ENCODE data around the gene MYADM. TPM values are rescaled to one million over a fixed set of nuclear protein-coding genes. Genes with fewer than 3 reads are reported as not detected.

Gene MYADM
- total and polyA plus RNA-seq, 3 experiments from 2014 or later: 44.2 to 77.8 (median 47.8) TPM

- peak overlapping the region in 7 of 8 donors; percentile 57 to 98 (median 83) for H3K27ac Mint-ChIP-seq
- no peak overlapping the region for H3K27ac ChIP-seq (ENCODE audit: low read depth, low read length)
- no peak overlapping the region for H3K4me3 ChIP-seq (ENCODE audit: low read length)
Measured at GRCh38 chr19:53875602-53876325, 8.1 kb downstream of the MYADM start.

GRCh38 chr19:53876651-53877224 lies 9.1 kb downstream of the MYADM start:
- peaks cover 0 to 4% (median 0%) of the 10 kb centered on the region in 5 donors for H3K9me3 Mint-ChIP-seq
- ChIA-PET POLR2A (interaction anchor here (0.6 to 2.3 kb wide), 4 partner anchors 10 to 602 kb away, joined by 3 to 13 read pairs (median 4); partner anchors contain the start of gene MYADM), CTCF (interaction anchor here (1.5 to 1.8 kb wide), 3 partner anchors 9 to 23 kb away, joined by 5 to 6 read pairs (median 5); partner anchors contain the start of gene MYADM)
- Histone ChIP-seq H3K4me1 (ENCODE audit: insufficient read depth, low read length) (peaks cover 75% of the 10 kb centered on the region), H3K9me3 (ENCODE audit: low read length) (no peaks in the 10 kb centered on the region), H3K36me3 (ENCODE audit: insufficient read depth, low read length) (peaks cover 12% of the 10 kb centered on the region), H3K27ac (ENCODE audit: low read depth, low read length) (no peak overlapping the region), H3K4me3 (ENCODE audit: low read length) (peak overlapping the region; percentile 1), H3K27me3 (ENCODE audit: insufficient read depth, low read length, poor library complexity, severe bottlenecking) (peaks cover 27% of the 10 kb centered on the region)
- peak overlapping the region in 7 of 8 donors; percentile 44 to 88 (median 65) for H3K27ac Mint-ChIP-seq
- H3K27me3 Mint-ChIP-seq: peaks cover 4 to 15% of the 10 kb centered on the region in 2 donors
- H3K4me3 Mint-ChIP-seq: peak overlapping the region in 6 of 7 donors; percentile 20 to 67 (median 54)
- no peak for DNase-seq
- peaks cover 14 to 39% (median 21%) of the 10 kb centered on the region in 3 donors for H3K36me3 Mint-ChIP-seq
- H3K4me1 Mint-ChIP-seq: peaks cover 56 to 63% (median 59%) of the 10 kb centered on the region in 3 donors

More at GRCh38 chr19:53875602-53876325, 8.1 kb downstream of the MYADM start:
- H3K36me3 ChIP-seq (ENCODE audit: insufficient read depth, low read length): peaks cover 12% of the 10 kb centered on the region
- H3K36me3 Mint-ChIP-seq: peaks cover 19 to 46% (median 21%) of the 10 kb centered on the region in 3 donors
- peaks cover 74% of the 10 kb centered on the region for H3K4me1 ChIP-seq (ENCODE audit: insufficient read depth, low read length)
- H3K27me3 Mint-ChIP-seq: peaks cover 4 to 22% of the 10 kb centered on the region in 2 donors
- DNase-seq: no peak
- ChIA-PET CTCF (interaction anchor here (1.5 to 1.8 kb wide), 3 partner anchors 8 to 22 kb away, joined by 5 to 6 read pairs (median 5); partner anchors contain the start of gene MYADM), POLR2A (interaction anchor here (0.6 to 2.3 kb wide), 2 partner anchors 9 to 355 kb away, joined by 3 to 13 read pairs; partner anchors contain the start of gene MYADM)
- H3K4me1 Mint-ChIP-seq: peaks cover 64 to 73% (median 69%) of the 10 kb centered on the region in 3 donors
- H3K9me3 Mint-ChIP-seq: peaks cover 0 to 4% (median 0%) of the 10 kb centered on the region in 5 donors
- peak overlapping the region in 6 of 7 donors; percentile 16 to 82 (median 51) for H3K4me3 Mint-ChIP-seq
- no peaks in the 10 kb centered on the region for H3K9me3 ChIP-seq (ENCODE audit: low read length)
- peaks cover 21% of the 10 kb centered on the region for H3K27me3 ChIP-seq (ENCODE audit: insufficient read depth, low read length, poor library complexity, severe bottlenecking)

- Histone ChIP-seq H3K27ac (ENCODE audit: low read depth, low read length) (no peak overlapping the region), H3K36me3 (ENCODE audit: insufficient read depth, low read length) (peaks cover 12% of the 10 kb centered on the region), H3K4me1 (ENCODE audit: insufficient read depth, low read length) (peaks cover 81% of the 10 kb centered on the region), H3K4me3 (ENCODE audit: low read length) (peak overlapping the region; percentile 1), H3K9me3 (ENCODE audit: low read length) (no peaks in the 10 kb centered on the region), H3K27me3 (ENCODE audit: insufficient read depth, low read length, poor library complexity, severe bottlenecking) (peaks cover 29% of the 10 kb centered on the region)
- Mint-ChIP-seq H3K27ac (peak overlapping the region in 7 of 8 donors; percentile 44 to 88 (median 86)), H3K4me1 (peaks cover 56 to 62% (median 59%) of the 10 kb centered on the region in 3 donors), H3K27me3 (peaks cover 4 to 15% of the 10 kb centered on the region in 2 donors), H3K9me3 (peaks cover 0 to 4% (median 0%) of the 10 kb centered on the region in 5 donors), H3K36me3 (peaks cover 14 to 39% (median 21%) of the 10 kb centered on the region in 3 donors), H3K4me3 (peak overlapping the region; percentile 13 to 65 (median 51))
- POLR2A ChIA-PET: interaction anchor here (2.3 kb wide), 1 partner anchor 10 kb away, joined by 13 read pairs; the partner anchor contains the start of gene MYADM
- peak in 2 of 5 donors; percentile 47 to 75 for DNase-seq
- CTCF ChIA-PET: interaction anchor here (1.5 to 2.0 kb wide), 4 partner anchors 10 to 24 kb away, joined by 5 to 7 read pairs (median 6); partner anchors contain the start of gene MYADM
Measured at GRCh38 chr19:53877361-53877766, 9.7 kb downstream of the MYADM start.

- peak overlapping the region; percentile 74 for H3K4me3 ChIP-seq (ENCODE audit: low read length)
- peaks cover 37% of the 10 kb centered on the region for H3K27me3 ChIP-seq (ENCODE audit: insufficient read depth, low read length, poor library complexity, severe bottlenecking)
- Mint-ChIP-seq H3K4me1 (peaks cover 52 to 59% (median 56%) of the 10 kb centered on the region in 3 donors), H3K9me3 (peaks cover 0 to 4% (median 0%) of the 10 kb centered on the region in 5 donors), H3K4me3 (peak overlapping the region in 1 of 7 donors; percentile 80), H3K27ac (peak overlapping the region in 2 of 8 donors; percentile 28 to 43), H3K27me3 (peaks cover 12 to 21% of the 10 kb centered on the region in 2 donors), H3K36me3 (peaks cover 12 to 27% (median 16%) of the 10 kb centered on the region in 3 donors)
- peaks cover 76% of the 10 kb centered on the region for H3K4me1 ChIP-seq (ENCODE audit: insufficient read depth, low read length)
- peaks cover 7% of the 10 kb centered on the region for H3K36me3 ChIP-seq (ENCODE audit: insufficient read depth, low read length)
- no peak for DNase-seq
- ChIA-PET POLR2A (interaction anchor here (1.6 kb wide), 1 partner anchor 11 kb away, joined by 14 read pairs; the partner anchor contains the start of gene MYADM), CTCF (interaction anchor here (1.0 to 2.0 kb wide), 2 partner anchors 8 to 11 kb away, joined by 3 to 7 read pairs; partner anchors contain the start of gene MYADM)
- H3K9me3 ChIP-seq (ENCODE audit: low read length): no peaks in the 10 kb centered on the region
- no peak overlapping the region for H3K27ac ChIP-seq (ENCODE audit: low read depth, low read length)
Measured at GRCh38 chr19:53878776-53879139, 11.1 kb downstream of the MYADM start.

- H3K4me3 ChIP-seq (ENCODE audit: low read length): peak overlapping the region; percentile 74
- peaks cover 70% of the 10 kb centered on the region for H3K4me1 ChIP-seq (ENCODE audit: insufficient read depth, low read length)
- DNase-seq: peak; percentile 60 to 86 (median 73)
- H3K27ac ChIP-seq (ENCODE audit: low read depth, low read length): no peak overlapping the region
- no peaks in the 10 kb centered on the region for H3K9me3 ChIP-seq (ENCODE audit: low read length)
- H3K4me3 Mint-ChIP-seq: peak overlapping the region in 1 of 7 donors; percentile 80
- peaks cover 7 to 20% (median 10%) of the 10 kb centered on the region in 3 donors for H3K36me3 Mint-ChIP-seq
- peak overlapping the region in 2 of 8 donors; percentile 19 to 43 for H3K27ac Mint-ChIP-seq
- H3K9me3 Mint-ChIP-seq: no peaks in the 10 kb centered on the region
- ChIA-PET POLR2A (interaction anchor here (1.6 kb wide), 1 partner anchor 11 kb away, joined by 14 read pairs; the partner anchor contains the start of gene MYADM), CTCF (interaction anchor here (1.0 to 2.0 kb wide), 2 partner anchors 9 to 12 kb away, joined by 3 to 7 read pairs; partner anchors contain the start of gene MYADM)
- H3K27me3 ChIP-seq (ENCODE audit: insufficient read depth, low read length, poor library complexity, severe bottlenecking): peaks cover 37% of the 10 kb centered on the region
- peaks cover under 1% of the 10 kb centered on the region for H3K36me3 ChIP-seq (ENCODE audit: insufficient read depth, low read length)
- peaks cover 17 to 21% of the 10 kb centered on the region in 2 donors for H3K27me3 Mint-ChIP-seq
- H3K4me1 Mint-ChIP-seq: peaks cover 49 to 56% (median 53%) of the 10 kb centered on the region in 3 donors
Measured at GRCh38 chr19:53879140-53880081, 11.7 kb downstream of the MYADM start.

GRCh38 chr19:53880711-53881481 lies 13.2 kb downstream of the MYADM start:
- Histone ChIP-seq H3K36me3 (ENCODE audit: insufficient read depth, low read length) (no peaks in the 10 kb centered on the region), H3K4me1 (ENCODE audit: insufficient read depth, low read length) (peaks cover 55% of the 10 kb centered on the region), H3K9me3 (ENCODE audit: low read length) (no peaks in the 10 kb centered on the region), H3K27ac (ENCODE audit: low read depth, low read length) (no peak overlapping the region), H3K4me3 (ENCODE audit: low read length) (peak overlapping the region; percentile 16), H3K27me3 (ENCODE audit: insufficient read depth, low read length, poor library complexity, severe bottlenecking) (peaks cover 37% of the 10 kb centered on the region)
- Mint-ChIP-seq H3K36me3 (peaks cover under 1 to 9% (median 5%) of the 10 kb centered on the region in 3 donors), H3K4me3 (no peak overlapping the region), H3K4me1 (peaks cover 35 to 44% (median 38%) of the 10 kb centered on the region in 3 donors), H3K9me3 (no peaks in the 10 kb centered on the region), H3K27me3 (peaks cover 23 to 28% of the 10 kb centered on the region in 2 donors), H3K27ac (no peak overlapping the region)
- ChIA-PET CTCF (interaction anchor here (1.2 to 2.8 kb wide), 6 partner anchors 8 to 143 kb away, joined by 4 to 29 read pairs (median 6); partner anchors contain the start of gene MYADM), POLR2A (no interaction called here)
- DNase-seq: no peak

All from CD8-positive, alpha-beta memory T cell (primary cell).